HG02588 (cell line): Measurements from ENCODE around the gene PRLR.
A peak's percentile ranks its signal among the peaks of the same experiment; 100 is the strongest.
"Not testable (repeated sequence)": the region's sequence is repeated elsewhere in the genome, so short reads cannot be mapped to it uniquely, and the experiment has no call there.

ENCODE experiments used
- ATAC-seq: cut with Tn5 transposase; IDR thresholded peaks from one replicate; pipeline ENCODE4 v1.9.1; 2021; ENCODE audit warnings: mild to moderate bottlenecking, moderate library complexity; ENCODE audit not compliant: unreplicated experiment

The PRLR gene

DNA sequence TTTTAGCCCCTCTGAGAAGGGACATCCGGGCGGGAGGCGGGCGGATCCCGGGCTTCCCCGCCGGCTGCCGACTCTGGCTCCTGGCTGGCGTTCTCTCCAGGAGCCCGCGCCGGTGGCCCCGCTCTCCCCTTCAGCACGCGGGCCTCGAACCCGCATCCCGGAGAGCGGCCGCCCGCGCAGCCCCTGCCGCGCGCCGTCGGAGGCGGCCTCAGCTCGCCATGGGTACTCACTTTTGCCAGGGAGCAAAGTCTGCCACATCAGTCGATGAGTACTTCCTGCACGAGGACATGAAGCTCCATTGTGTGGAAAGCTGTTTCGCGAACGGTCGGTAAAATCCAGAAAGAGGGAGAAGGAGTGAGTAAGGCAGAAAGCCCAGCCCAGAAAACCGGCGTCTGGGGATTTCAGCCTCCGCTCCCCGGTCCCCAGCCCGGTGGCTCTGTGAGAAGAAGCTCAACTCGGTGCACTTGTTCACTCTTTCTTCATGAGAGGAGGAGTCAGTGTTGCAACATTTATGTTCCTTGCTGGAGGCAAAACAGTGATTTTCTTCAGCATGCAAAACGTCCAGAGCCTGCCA is at the start of gene PRLR:
TSS of gene PRLR (minus strand) at position 450 of the 574 bp plus-strand sequence. CDS start 140,867 bp downstream, outside the sequence.
- ATAC-seq = peak; percentile 28

DNA sequence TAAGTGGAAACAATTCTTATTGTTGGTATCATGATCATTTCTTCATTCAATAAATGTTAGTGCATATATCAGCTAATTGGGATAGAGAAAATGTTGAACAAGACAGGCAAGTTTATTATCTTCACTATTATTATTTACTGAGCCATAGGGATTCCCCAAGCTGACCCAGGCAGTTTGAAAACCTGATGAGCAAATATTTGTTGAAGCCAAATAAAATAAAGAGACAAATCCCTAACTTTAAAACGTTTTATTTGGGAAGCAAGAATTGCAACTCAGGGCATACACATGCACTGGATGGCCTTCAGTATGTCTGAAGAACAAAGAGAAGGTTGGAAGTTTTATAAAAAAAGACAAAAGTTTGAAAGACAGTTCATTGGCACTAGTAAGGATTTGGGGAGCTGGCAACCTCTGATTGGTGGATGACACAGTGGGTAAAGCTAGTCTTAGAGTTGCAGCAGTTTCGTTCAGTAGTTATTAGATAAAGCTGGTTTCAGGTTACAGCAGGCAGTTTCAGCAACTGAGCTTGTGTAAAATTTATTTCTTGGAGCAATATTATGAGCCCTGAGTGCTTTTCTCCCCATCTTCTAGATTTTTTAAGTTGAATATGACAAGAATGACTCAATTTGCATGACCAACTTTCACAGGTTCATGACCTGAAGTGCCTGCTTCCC is 44.7 kb upstream of the PRLR start:
- ATAC-seq = no peak

GRCh38 chr5:35269006-35269405 is 38.7 kb upstream of the PRLR start:
- ATAC-seq = no peak

DNA sequence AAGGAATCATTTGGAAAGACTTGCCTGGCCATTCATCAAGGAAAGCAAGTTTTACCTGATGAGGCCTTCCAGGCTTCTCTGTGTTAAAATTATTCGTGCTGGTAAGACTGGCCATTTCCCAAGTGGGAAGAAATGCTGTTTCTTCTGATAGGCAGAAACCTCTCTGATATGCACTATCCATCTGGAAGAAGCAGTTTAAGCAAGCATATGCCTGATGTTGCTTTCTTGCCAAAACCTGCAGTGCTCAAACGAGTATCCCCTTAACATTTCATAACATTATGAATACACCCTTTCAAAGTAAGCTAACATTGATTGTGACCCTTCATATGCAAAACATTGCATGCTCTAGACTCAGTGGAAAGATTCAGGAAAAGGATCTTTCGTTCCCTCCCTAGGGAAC is 36.0 kb upstream of the PRLR start:
- ATAC-seq = no peak

DNA sequence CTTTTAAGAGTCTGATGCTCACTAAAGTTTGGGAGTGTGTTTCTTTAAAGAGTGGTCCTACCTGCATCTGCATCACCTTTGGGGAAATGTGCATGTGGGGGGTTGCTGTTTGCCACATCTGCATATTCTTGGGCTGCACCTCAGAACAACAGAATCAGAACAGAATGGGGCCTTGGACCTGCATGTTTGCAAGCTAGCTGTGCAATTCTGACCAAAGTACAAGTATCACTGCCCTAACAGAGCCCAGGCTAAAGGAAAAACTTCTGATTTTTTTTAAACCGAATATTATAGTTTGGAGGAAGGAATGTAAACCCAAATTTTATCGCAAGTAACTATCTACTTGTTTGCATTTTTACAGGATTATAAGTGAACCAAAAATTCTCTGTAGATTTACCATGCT is 34.2 kb upstream of the PRLR start:
- no peak for ATAC-seq

DNA sequence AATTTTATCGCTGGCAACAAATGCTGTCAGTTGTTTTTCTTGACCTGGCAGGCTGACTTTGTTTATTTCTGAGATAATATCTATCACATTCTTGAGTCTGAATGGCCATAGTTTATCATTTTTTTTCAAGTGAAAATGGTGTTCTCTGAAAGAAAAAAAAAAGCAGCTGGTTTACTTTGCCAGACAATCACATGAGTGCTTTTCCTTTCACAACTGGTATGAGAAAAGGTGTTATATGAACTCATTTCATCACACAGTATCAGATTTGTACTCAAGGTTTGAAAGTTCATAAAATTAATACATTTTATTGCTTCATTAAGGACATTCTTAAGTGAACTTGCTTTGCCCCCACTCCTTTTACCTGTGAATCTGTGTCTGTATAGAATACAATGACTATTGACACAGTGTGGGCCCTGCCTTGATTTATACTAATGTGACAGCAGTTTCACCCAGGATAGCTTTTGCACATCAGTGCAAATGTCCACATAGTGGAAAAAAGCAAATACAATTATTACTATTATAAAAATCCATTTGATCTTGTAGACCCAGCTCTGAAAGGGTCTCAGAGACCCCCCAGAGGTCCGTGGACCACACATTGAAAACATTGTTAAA is 33.1 kb upstream of the PRLR start:
- no peak for ATAC-seq

GRCh38 chr5:35253582-35253981 is 23.3 kb upstream of the PRLR start:
- no peak for ATAC-seq

GRCh38 chr5:35252963-35253362 is 22.7 kb upstream of the PRLR start:
- ATAC-seq = no peak

- no peak for ATAC-seq
Measured at GRCh38 chr5:35248843-35249780, 18.8 kb upstream of the PRLR start.

GRCh38 chr5:35247648-35248034 is 17.4 kb upstream of the PRLR start:
- no peak for ATAC-seq

- ATAC-seq = no peak
Measured at GRCh38 chr5:35246900-35247647, 16.8 kb upstream of the PRLR start.

DNA sequence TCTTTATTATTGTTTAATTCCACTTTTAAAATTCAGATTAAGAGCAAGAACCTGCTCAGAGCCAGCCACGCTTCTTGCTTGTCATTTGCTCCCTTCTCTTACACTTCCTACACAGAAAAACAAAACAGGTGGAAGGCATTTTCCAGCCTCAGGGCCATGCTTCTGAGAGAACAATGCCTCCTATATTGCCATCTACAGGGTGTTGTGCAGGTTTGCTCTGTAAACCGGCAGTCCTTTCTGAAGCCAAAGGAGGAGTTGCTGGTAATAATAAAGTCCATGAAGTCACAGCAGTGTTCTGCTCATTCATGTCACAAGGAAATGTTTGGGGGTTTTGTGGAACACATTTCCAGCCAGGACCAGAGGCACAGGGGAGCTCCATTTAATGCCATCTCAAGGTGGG is 16.1 kb upstream of the PRLR start:
- ATAC-seq = no peak

GRCh38 chr5:35245371-35245770 is 15.1 kb upstream of the PRLR start:
- ATAC-seq = not testable (repeated sequence)

DNA sequence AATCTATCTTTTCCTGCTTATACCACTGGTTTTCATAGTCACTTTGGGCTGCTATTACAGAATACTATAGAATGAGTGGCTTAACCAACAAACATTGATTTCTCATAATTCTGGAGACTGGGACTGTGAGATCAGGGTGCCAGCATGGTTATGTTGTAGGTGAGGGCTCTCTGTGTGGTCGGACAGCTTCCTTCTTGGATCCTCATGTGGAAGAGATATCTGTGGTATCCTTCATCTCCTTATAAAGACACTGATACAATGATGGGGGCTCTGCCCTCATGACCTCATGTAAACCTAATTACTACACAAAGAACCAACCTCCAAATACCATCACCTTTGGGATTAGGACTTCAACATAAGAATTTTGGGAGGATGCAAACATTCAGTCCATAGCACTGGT is 13.9 kb upstream of the PRLR start:
- ATAC-seq = no peak

GRCh38 chr5:35242702-35243258 is 12.5 kb upstream of the PRLR start:
- ATAC-seq = no peak

- ATAC-seq = no peak
Measured at GRCh38 chr5:35240892-35241291, 10.6 kb upstream of the PRLR start.

GRCh38 chr5:35239911-35240610 is 9.8 kb upstream of the PRLR start:
- no peak for ATAC-seq

DNA sequence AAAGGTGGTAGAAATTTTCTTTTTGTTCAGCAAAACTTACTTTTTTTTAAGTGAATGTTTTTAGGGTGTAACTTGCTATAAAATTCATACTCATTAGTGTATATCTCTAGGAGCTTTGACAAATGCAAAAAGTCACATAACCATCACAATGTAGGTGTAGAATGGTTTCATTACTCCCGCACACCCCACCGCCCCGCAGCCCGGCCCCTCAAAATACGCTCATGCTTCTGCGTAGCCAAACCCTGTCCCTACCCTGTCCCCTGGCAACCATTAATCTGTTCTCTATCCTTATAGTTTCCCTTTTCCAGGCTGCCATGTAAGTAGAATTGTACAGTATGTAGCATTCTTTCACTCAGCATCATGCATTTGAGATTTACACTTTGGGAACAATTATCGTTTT is 9.2 kb upstream of the PRLR start:
- ATAC-seq = no peak

GRCh38 chr5:35237580-35238376 is 7.5 kb upstream of the PRLR start:
- peak; percentile 79 for ATAC-seq
